H1 (cell line): ENCODE data around the gene DMBT1. TPM values are rescaled to one million over a fixed set of nuclear protein-coding genes. Genes with fewer than 3 reads are reported as not detected.

Experiments used
- CTCF ChIA-PET: fragments of 300-600 bp; sonication (Branson Sonifier 250); formaldehyde crosslinking; loops from one replicate; lab custom pipeline; 2021; ENCODE audit not compliant: partially characterized antibody; lab: Charles Lee
- POLR2A ChIA-PET: fragments of 300-600 bp; sonication (Branson Sonifier 250); formaldehyde crosslinking; loops from one replicate; lab custom pipeline; 2021; ENCODE audit warnings: inconsistent platforms; ENCODE audit not compliant: partially characterized antibody; lab: Charles Lee
- DNase-seq, 2 experiments: peaks; one replicate each; pipeline versions ENCODE4 v3.0.0 to v3.0.0-alpha.2; 2010 to 2022; ENCODE audit warnings: low spot score in 2 of 2, low read depth in 1 of 2, mixed read lengths in 1 of 2
- FAIRE-seq: peaks from 2 replicates; lab custom pipeline; 2011; peaks lifted over from hg19 to GRCh38; lab: Jason Lieb, UNC
- H2AFZ ChIP-seq: 2 replicates; pipeline ENCODE4 v1.8.1; 2012; ENCODE audit warnings: low read length, inconsistent platforms
- H2AK5ac ChIP-seq: 2 replicates; pipeline ENCODE4 v1.6.1; 2013; ENCODE audit warnings: low read depth, low read length
- H2BK120ac ChIP-seq: replicated peaks from 2 replicates; pipeline ENCODE3; 2013; ENCODE audit warnings: low read depth, low read length, inconsistent platforms
- H2BK12ac ChIP-seq: 2 replicates; pipeline ENCODE4 v1.6.1; 2013; ENCODE audit warnings: low read depth, low read length
- H2BK15ac ChIP-seq: 2 replicates; pipeline ENCODE4 v1.6.1; 2013; ENCODE audit warnings: low read length
- H2BK20ac ChIP-seq: 2 replicates; pipeline ENCODE4 v1.6.1; 2013; ENCODE audit warnings: low read length
- H2BK5ac ChIP-seq: 2 replicates; pipeline ENCODE4 v1.6.1; 2013; ENCODE audit warnings: low read depth, low read length
- H3K14ac ChIP-seq: 2 replicates; pipeline ENCODE4 v1.6.1; 2013; ENCODE audit warnings: inconsistent platforms; ENCODE audit not compliant: insufficient read length
- H3K18ac ChIP-seq: 2 replicates; pipeline ENCODE4 v1.6.1; 2013; ENCODE audit warnings: low read length; ENCODE audit errors: extremely low read depth
- H3K23ac ChIP-seq: 2 replicates; pipeline ENCODE4 v1.6.1; 2013; ENCODE audit warnings: inconsistent platforms; ENCODE audit not compliant: insufficient read length
- H3K23me2 ChIP-seq: 2 replicates; pipeline ENCODE4 v1.6.1; 2013; ENCODE audit warnings: low read depth, low read length
- H3K27ac ChIP-seq: 2 replicates; pipeline ENCODE4 v1.6.1; 2011; ENCODE audit warnings: low read depth, low read length, inconsistent platforms
- H3K27me3 ChIP-seq, 4 experiments: replicated peaks in 1 of 4; 1 replicate in 1 of 4; 2 replicates in 3 of 4; pipeline versions ENCODE4 v1.6.1 to v1.8.1; 2011 to 2013; ENCODE audit warnings: low read length in 3 of 4, mild to moderate bottlenecking in 3 of 4, inconsistent platforms in 2 of 4, mixed read lengths in 2 of 4, moderate library complexity in 1 of 4; ENCODE audit not compliant: control insufficient read depth in 3 of 4, insufficient read depth in 3 of 4; ENCODE audit errors: extremely low read depth in 1 of 4
- H3K36me3 ChIP-seq, 4 experiments: 2 replicates each; pipeline versions ENCODE4 v1.6.1 to v1.8.1; 2011 to 2013; ENCODE audit warnings: mild to moderate bottlenecking in 4 of 4, low read length in 3 of 4, moderate library complexity in 2 of 4, control low read depth in 1 of 4, inconsistent platforms in 1 of 4; ENCODE audit not compliant: insufficient read depth in 4 of 4, control insufficient read depth in 2 of 4
- H3K4ac ChIP-seq: replicated peaks from 2 replicates; pipeline ENCODE3; 2013; ENCODE audit warnings: low read length, low read depth, mixed read lengths, inconsistent platforms; ENCODE audit not compliant: insufficient read length
- H3K4me1 ChIP-seq, 4 experiments: replicated peaks in 1 of 4; 1 replicate in 1 of 4; 2 replicates in 3 of 4; pipeline versions ENCODE4 v1.6.1 to v1.8.1; 2011 to 2013; ENCODE audit warnings: low read length in 3 of 4, inconsistent platforms in 2 of 4, mixed read lengths in 1 of 4; ENCODE audit not compliant: insufficient read depth in 4 of 4, control insufficient read depth in 3 of 4
- H3K4me2 ChIP-seq, 2 experiments: 2 replicates each; pipeline versions ENCODE4 v1.6.1 to v1.8.1; 2011 to 2013; ENCODE audit warnings: low read depth in 2 of 2, low read length in 2 of 2, control low read depth in 1 of 2, inconsistent platforms in 1 of 2, mild to moderate bottlenecking in 1 of 2; ENCODE audit not compliant: insufficient read depth in 1 of 2
- H3K4me3 ChIP-seq, 4 experiments: fragments of 200-600, 300-600 bp in 1 of 4; sonication (generic), shearing (Covaris generic), sonication (Bioruptor Twin) in 1 of 4; 2 replicates each; pipeline versions ENCODE4 v1.5.1 to v1.8.1; 2011 to 2016; ENCODE audit warnings: low read length in 4 of 4, low read depth in 3 of 4, control low read depth in 2 of 4, inconsistent platforms in 2 of 4, mild to moderate bottlenecking in 2 of 4, mixed read lengths in 1 of 4, moderate library complexity in 1 of 4; ENCODE audit not compliant: insufficient read depth in 2 of 4; ENCODE audit errors: extremely low read depth in 1 of 4
- H3K56ac ChIP-seq: replicated peaks from 2 replicates; pipeline ENCODE3; 2013; ENCODE audit warnings: low read depth, mild to moderate bottlenecking, mixed read lengths, low read length, inconsistent platforms; ENCODE audit not compliant: insufficient read length
- H3K79me1 ChIP-seq: 2 replicates; pipeline ENCODE4 v1.6.1; 2013; ENCODE audit warnings: low read depth, low read length, control low read depth
- H3K79me2 ChIP-seq, 2 experiments: 2 replicates each; pipeline versions ENCODE4 v1.6.1 to v1.8.1; 2012 to 2013; ENCODE audit warnings: low read length in 2 of 2, mild to moderate bottlenecking in 2 of 2, inconsistent platforms in 1 of 2; ENCODE audit not compliant: insufficient read depth in 2 of 2, control insufficient read depth in 1 of 2
- H3K9ac ChIP-seq, 4 experiments: replicated peaks in 1 of 4; 1 replicate in 1 of 4; 2 replicates in 3 of 4; pipeline versions ENCODE4 v1.6.1 to v1.8.1; 2011 to 2013; ENCODE audit warnings: low read depth in 3 of 4, low read length in 3 of 4, control low read depth in 2 of 4, mild to moderate bottlenecking in 2 of 4, moderate library complexity in 2 of 4, inconsistent platforms in 1 of 4; ENCODE audit errors: extremely low read depth in 1 of 4
- H3K9me3 ChIP-seq, 2 experiments: 2 replicates each; pipeline versions ENCODE4 v1.6.1 to v1.8.1; 2012 to 2013; ENCODE audit warnings: mild to moderate bottlenecking in 2 of 2, moderate library complexity in 2 of 2, control low read depth in 1 of 2, inconsistent platforms in 1 of 2, low read depth in 1 of 2, low read length in 1 of 2, mixed read lengths in 1 of 2; ENCODE audit not compliant: insufficient read depth in 2 of 2
- H4K20me1 ChIP-seq, 2 experiments: replicated peaks in 1 of 2; 2 replicates each; pipeline versions ENCODE3 to v1.8.1; 2011 to 2013; ENCODE audit warnings: inconsistent platforms in 2 of 2, low read length in 2 of 2, mild to moderate bottlenecking in 1 of 2; ENCODE audit not compliant: insufficient read depth in 2 of 2, control insufficient read depth in 1 of 2
- H4K5ac ChIP-seq: 2 replicates; pipeline ENCODE4 v1.6.1; 2013; ENCODE audit warnings: low read length, low read depth, mixed read lengths, inconsistent platforms; ENCODE audit not compliant: insufficient read length
- H4K8ac ChIP-seq: 2 replicates; pipeline ENCODE4 v1.8.0; 2013; ENCODE audit warnings: mild to moderate bottlenecking, moderate library complexity, low read length, inconsistent platforms; ENCODE audit not compliant: insufficient read depth; ENCODE audit errors: extremely low read depth
- H4K91ac ChIP-seq: replicated peaks from 2 replicates; pipeline ENCODE3; 2013; ENCODE audit warnings: low read length, mixed read lengths, inconsistent platforms; ENCODE audit not compliant: insufficient read length
- CHD1 ChIP-seq: IDR thresholded peaks from 2 replicates; pipeline ENCODE4 v1.6.1; 2012; ENCODE audit warnings: low read depth, low read length, improper control_type of control experiment
- CREB1 ChIP-seq: IDR thresholded peaks from 2 replicates; pipeline ENCODE4 v1.6.1; 2012; ENCODE audit warnings: inconsistent platforms
- EP300 ChIP-seq, 2 experiments: IDR thresholded peaks; 1 replicate in 1 of 2; 2 replicates in 1 of 2; pipeline ENCODE4 v1.6.1; 2011 to 2012; ENCODE audit warnings: low read depth in 2 of 2, low read length in 2 of 2, mild to moderate bottlenecking in 2 of 2, borderline replicate concordance in 1 of 2, inconsistent platforms in 1 of 2, moderate library complexity in 1 of 2
- KDM4A ChIP-seq: IDR thresholded peaks from one replicate; pipeline ENCODE4 v1.7.1; 2012; ENCODE audit warnings: low read depth, mild to moderate bottlenecking, moderate library complexity, low read length, inconsistent platforms; ENCODE audit not compliant: severe bottlenecking
- PHF8 ChIP-seq: fragments of 200-600 bp; sonication (generic); conservative IDR thresholded peaks from 2 replicates; pipeline ENCODE4 v1.7.1; 2012; ENCODE audit warnings: low read depth, mild to moderate bottlenecking, inconsistent platforms, low read length, moderate library complexity
- ZNF274 ChIP-seq: IDR thresholded peaks from 2 replicates; pipeline ENCODE4 v1.7.0; 2012; ENCODE audit warnings: low read length, borderline replicate concordance; ENCODE audit errors: extremely low read depth
- WGBS, 2 experiments: shearing (Covaris generic) in 1 of 2; methylation state at CpG; one replicate each; pipeline versions ENCODE4 v1.1.6 to v1.1.7; 2013 to 2015; ENCODE audit warnings: low lambda C conversion rate in 2 of 2, mixed read lengths in 2 of 2, inconsistent platforms in 1 of 2, low coverage in 1 of 2, missing lambda C conversion rate in 1 of 2; ENCODE audit not compliant: insufficient replicate concordance in 2 of 2, insufficient coverage in 1 of 2, insufficient read length in 1 of 2; ENCODE audit errors: extremely low coverage in 1 of 2, missing lambda C conversion rate in 1 of 2; 5-methylcytosine and 5-hydroxymethylcytosine counted together
- polyA plus RNA-seq, 7 experiments: library from polyadenylated mRNA; depleted of rRNA in 3 of 7; stranded (reverse) in 5 of 7; unstranded in 2 of 7; fragments of >200 nt in 5 of 7; fragments of 200-250 nt in 2 of 7; gene quantifications; 1 replicate in 5 of 7; 2 replicates in 1 of 7; 4 replicates in 1 of 7; pipeline versions ENCODE4 v1.2.1 to v1.2.3, GENCODE V29; 2011 to 2013; ENCODE audit warnings: missing spikeins in 2 of 7, mixed read lengths in 2 of 7
- total RNA-seq: library from RNA; stranded (reverse); fragmentation: NEBNext Ultra II Directional; extraction: Animal tissue kit (Norgen Biotek cat#: 25700); gene quantifications from 2 replicates; pipeline ENCODE4 v1.2.1, GENCODE V29; 2021

DMBT1 gene
- total and polyA plus RNA-seq, 2 of the 8 experiments (the other 6 are each of a cell fraction or from before 2014, with no cell fraction given): 0.03 TPM; not detected in 1

DNA sequence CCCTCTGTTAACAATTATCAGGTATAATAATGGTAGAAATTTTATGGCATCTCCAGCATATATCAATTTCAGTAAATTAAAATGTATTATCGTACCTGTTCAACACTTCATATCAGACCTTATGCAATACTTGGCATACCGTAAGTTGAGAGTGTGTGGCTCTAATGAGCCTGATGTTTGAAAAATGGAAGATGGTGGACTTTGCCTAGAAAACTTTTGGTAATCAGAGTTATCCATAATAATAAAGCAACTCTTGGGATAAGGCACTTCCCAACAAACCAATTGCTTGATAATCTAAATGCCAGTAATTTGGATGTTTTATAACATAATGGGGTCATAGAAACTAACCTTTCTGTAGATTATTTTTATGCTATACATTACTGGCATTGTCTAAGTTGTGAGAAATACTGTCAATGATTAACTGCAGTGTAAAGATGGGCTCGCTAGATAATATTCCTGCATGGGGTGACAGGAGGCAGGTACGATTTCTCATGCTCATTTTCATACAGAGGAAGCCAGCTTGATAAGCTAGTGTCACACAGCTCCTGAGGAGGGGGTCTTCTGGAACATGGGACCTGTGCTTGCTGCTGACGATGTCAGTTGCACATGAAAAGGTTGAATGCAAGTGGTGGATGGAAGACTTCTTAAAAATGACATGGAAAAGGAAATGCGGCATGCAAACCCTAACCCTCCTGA lies 27.8 kb upstream of the DMBT1 start:
- Histone ChIP-seq H3K4me1 (no peaks in the 10 kb centered on the region), H3K4me3 (no peak overlapping the region), H4K91ac (no peak overlapping the region), H3K9me3 (0 out of 4 replicates have a peak, but pooled peaks cover 0 to 3% of the 10 kb centered on the region in 2 experiments), H3K18ac (no peak overlapping the region), H3K23me2 (no peaks in the 10 kb centered on the region), H4K20me1 (no peaks in the 10 kb centered on the region), H3K14ac (no peak overlapping the region), H3K36me3 (no peaks in the 10 kb centered on the region), H3K79me1 (no peaks in the 10 kb centered on the region), H2AFZ (no peak overlapping the region), H2BK20ac (no peak overlapping the region), H3K23ac (no peak overlapping the region), H3K4me2 (no peak overlapping the region), H4K5ac (no peak overlapping the region), H3K79me2 (no peaks in the 10 kb centered on the region), H3K27ac (no peak overlapping the region), H2BK15ac (no peak overlapping the region), H2BK5ac (no peak overlapping the region), H2BK12ac (no peak overlapping the region), H4K8ac (no peak overlapping the region), H3K56ac (no peak overlapping the region), H3K4ac (no peak overlapping the region), H2BK120ac (no peak overlapping the region), H3K27me3 (no peaks in the 10 kb centered on the region), H3K9ac (no peak overlapping the region), H2AK5ac (no peak overlapping the region)
- FAIRE-seq: no peak
- ChIA-PET POLR2A (interaction anchor here (0.7 kb wide), 1 partner anchor 405 kb away, joined by 3 read pairs; no protein-coding TSS in a partner anchor), CTCF (interaction anchor here (0.9 kb wide), 1 partner anchor 35 kb away, joined by 3 read pairs; no protein-coding TSS in a partner anchor)
- WGBS, 2 experiments: 92% methylated on average over 6 of the region's 6 CpGs; no CpG with 5 or more reads in 1 of the 2 experiments
- DNase-seq: no peak
- no peak for TF ChIP-seq CHD1
- no peak for TF ChIP-seq EP300 (IDR thresholded peaks at IDR 0.05; ENCODE audit: borderline replicate concordance in 1 of 2, low read depth in 2 of 2, low read length in 2 of 2)
- TF ChIP-seq CREB1: no peak
- no peak for TF ChIP-seq PHF8
- no peak for TF ChIP-seq ZNF274
- no peak for TF ChIP-seq KDM4A
